Measurements from ENCODE around the gene ZNF175.

- TF ChIP-seq CTCF (IDR thresholded peaks at IDR 0.05; ENCODE audit: extremely low read depth in 1 of 2, insufficient read depth in 1 of 2, low read depth in 1 of 2, low read length in 2 of 2) (no peak), POLR2A (IDR thresholded peaks at IDR 0.05; ENCODE audit: low read depth, low read length) (no peak), POLR2AphosphoS5 (IDR thresholded peaks at IDR 0.05; ENCODE audit: insufficient read depth, low read depth, low read length) (no peak)
These were observed 49.3 kb upstream of the ZNF175 start for GRCh38 chr19:51521781-51522180.

Data from endothelial cell of umbilical vein (primary cell).